ENCODE measurements around the gene SART1. TPM values are rescaled to one million over a fixed set of nuclear protein-coding genes. Genes with fewer than 3 reads are reported as not detected.

SART1 gene
- total RNA-seq, 4 donors from 2014 or later: 14.4 to 61.9 (median 26.4) TPM

- peak overlapping the region in 1 of 4 donors; percentile 19 for H3K27ac ChIP-seq
- no peaks in the 10 kb centered on the region for H3K4me1 ChIP-seq
- TF ChIP-seq, protein P1, sequence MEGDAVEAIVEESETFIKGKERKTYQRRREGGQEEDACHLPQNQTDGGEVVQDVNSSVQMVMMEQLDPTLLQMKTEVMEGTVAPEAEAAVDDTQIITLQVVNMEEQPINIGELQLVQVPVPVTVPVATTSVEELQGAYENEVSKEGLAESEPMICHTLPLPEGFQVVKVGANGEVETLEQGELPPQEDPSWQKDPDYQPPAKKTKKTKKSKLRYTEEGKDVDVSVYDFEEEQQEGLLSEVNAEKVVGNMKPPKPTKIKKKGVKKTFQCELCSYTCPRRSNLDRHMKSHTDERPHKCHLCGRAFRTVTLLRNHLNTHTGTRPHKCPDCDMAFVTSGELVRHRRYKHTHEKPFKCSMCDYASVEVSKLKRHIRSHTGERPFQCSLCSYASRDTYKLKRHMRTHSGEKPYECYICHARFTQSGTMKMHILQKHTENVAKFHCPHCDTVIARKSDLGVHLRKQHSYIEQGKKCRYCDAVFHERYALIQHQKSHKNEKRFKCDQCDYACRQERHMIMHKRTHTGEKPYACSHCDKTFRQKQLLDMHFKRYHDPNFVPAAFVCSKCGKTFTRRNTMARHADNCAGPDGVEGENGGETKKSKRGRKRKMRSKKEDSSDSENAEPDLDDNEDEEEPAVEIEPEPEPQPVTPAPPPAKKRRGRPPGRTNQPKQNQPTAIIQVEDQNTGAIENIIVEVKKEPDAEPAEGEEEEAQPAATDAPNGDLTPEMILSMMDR (IDR thresholded peaks at IDR 0.05): no peak
- no peak for TF ChIP-seq POLR2A (IDR thresholded peaks at IDR 0.05)
- no peaks in the 10 kb centered on the region for H3K9me3 ChIP-seq
- no peak overlapping the region for H3K4me3 ChIP-seq
- H3K27me3 ChIP-seq: no peaks in the 10 kb centered on the region
- H3K36me3 ChIP-seq: peaks cover 0 to 22% (median 0%) of the 10 kb centered on the region in 3 donors
- DNase-seq: no peak
These were observed 20.7 kb downstream of the SART1 start for GRCh38 chr11:65981972-65982823.

DNA sequence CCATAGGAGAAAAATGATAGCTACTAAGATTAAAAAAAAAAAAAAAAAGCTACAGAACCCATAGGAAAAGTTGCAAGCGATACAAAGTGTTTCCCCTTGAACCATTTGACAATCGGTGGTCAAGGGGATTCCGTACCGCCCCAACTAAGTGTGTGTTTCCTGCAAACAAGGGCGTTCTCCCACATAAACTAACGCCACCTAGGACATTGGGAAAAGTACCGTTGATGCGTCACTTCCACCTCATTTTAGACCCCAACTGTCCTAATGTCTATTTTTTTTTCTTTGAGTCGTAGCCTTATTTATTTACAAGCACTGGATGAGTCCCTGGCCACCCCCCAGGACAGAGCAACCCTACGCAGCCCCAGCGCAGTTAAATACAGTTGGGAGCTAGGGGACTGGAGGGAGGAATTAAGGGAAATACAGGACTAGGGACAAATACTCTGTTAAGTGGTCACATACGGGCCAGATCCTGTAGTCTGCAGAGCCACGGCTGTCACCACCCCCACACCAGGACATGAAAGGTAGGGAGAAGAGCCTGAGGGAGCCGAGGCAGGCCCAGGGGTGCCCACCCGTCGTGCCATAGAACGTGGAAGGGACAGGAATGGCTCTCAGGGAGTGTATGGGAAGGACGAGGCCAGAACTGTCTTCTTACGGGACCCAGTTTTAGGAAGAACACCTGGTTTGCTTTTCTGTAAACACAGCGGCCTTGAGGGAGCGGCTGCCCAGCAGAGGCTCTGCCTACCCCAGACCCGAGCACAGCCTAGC, 21.5 kb downstream of the SART1 start:
- TF ChIP-seq POLR2A (IDR thresholded peaks at IDR 0.05): no peak
- TF ChIP-seq, protein P1 (IDR thresholded peaks at IDR 0.05): no peak
- H3K36me3 ChIP-seq: peaks cover 0 to 14% (median 0%) of the 10 kb centered on the region in 3 donors
- H3K4me1 ChIP-seq: no peaks in the 10 kb centered on the region
- no peak overlapping the region for H3K4me3 ChIP-seq
- peak overlapping the region in 1 of 4 donors; percentile 35 for H3K27ac ChIP-seq
- H3K27me3 ChIP-seq: no peaks in the 10 kb centered on the region
- H3K9me3 ChIP-seq: no peaks in the 10 kb centered on the region
- DNase-seq: no peak

GRCh38 chr11:65983589-65983987, 22.1 kb downstream of the SART1 start:
- H3K27me3 ChIP-seq: no peaks in the 10 kb centered on the region
- no peaks in the 10 kb centered on the region for H3K9me3 ChIP-seq
- H3K4me1 ChIP-seq: no peaks in the 10 kb centered on the region
- DNase-seq: no peak
- H3K27ac ChIP-seq: peak overlapping the region in 1 of 4 donors; percentile 35
- H3K4me3 ChIP-seq: no peak overlapping the region
- TF ChIP-seq, protein P1 (IDR thresholded peaks at IDR 0.05): no peak
- TF ChIP-seq POLR2A (IDR thresholded peaks at IDR 0.05): no peak
- peaks cover 0 to 8% (median 0%) of the 10 kb centered on the region in 3 donors for H3K36me3 ChIP-seq

GRCh38 chr11:65987336-65987735, 25.8 kb downstream of the SART1 start:
- Histone ChIP-seq H3K27me3 (no peaks in the 10 kb centered on the region), H3K36me3 (no peaks in the 10 kb centered on the region), H3K9me3 (no peaks in the 10 kb centered on the region), H3K4me3 (no peak overlapping the region), H3K4me1 (no peaks in the 10 kb centered on the region), H3K27ac (no peak overlapping the region)
- TF ChIP-seq POLR2A (IDR thresholded peaks at IDR 0.05): no peak
- TF ChIP-seq, protein P1 (IDR thresholded peaks at IDR 0.05): no peak
- DNase-seq: no peak

DNA sequence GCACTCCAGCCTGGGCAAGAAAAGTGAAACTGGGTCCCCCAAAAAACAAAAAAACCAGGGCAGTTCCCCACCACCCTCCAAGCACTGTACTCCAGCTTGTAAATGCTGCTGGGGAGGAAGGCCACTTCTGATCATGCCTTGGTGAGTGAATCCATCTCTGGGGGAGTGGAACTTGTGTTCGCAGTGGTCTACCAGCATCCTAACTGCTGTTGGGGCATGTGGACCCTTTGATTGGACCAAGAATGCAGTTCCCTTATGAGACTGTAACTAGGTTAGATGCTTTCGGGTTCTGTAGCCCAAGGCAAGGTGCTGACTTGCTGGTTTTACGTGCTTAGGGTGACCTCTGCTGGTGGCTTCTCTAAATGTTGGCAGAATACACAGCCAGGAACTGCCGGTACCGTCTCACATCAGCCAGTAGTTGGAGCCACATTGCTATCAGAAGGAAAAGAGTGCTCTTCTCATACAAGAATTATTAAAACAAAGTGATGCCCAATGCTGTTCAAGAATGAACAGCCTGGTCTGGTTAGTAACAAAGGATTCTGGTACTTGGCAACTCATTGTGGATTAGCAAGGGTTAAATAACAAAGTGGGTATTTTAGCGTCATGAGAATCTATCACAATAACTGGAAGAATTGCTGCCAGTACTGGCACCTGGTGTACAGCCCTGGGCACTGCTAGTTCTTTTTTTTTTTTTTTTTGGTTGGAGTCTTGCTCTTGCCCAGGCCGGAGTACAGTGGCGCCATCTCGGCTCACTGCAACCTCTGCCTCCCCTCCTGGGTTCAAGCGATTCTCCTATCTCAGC, 27.5 kb downstream of the SART1 start:
- no peak overlapping the region for H3K4me3 ChIP-seq
- no peaks in the 10 kb centered on the region for H3K27me3 ChIP-seq
- peak; percentile 78 to 97 (median 93) for DNase-seq
- H3K36me3 ChIP-seq: no peaks in the 10 kb centered on the region
- H3K27ac ChIP-seq: no peak overlapping the region
- no peaks in the 10 kb centered on the region for H3K9me3 ChIP-seq
- H3K4me1 ChIP-seq: no peaks in the 10 kb centered on the region
- TF ChIP-seq, protein P1 (IDR thresholded peaks at IDR 0.05): peak; percentile 81 to 100 (median 98)
- TF ChIP-seq POLR2A (IDR thresholded peaks at IDR 0.05): no peak

All from Peyer's patch (tissue), 4 donors.